ENCODE results near the gene BTBD9.

- TF ChIP-seq CTCF (conservative IDR thresholded peaks at IDR 0.05), result no peak
- TF ChIP-seq EZH2 (IDR thresholded peaks at IDR 0.05; ENCODE audit: low read depth), result no peak
Observed at GRCh38 chr6:38212579-38212978, 427.1 kb downstream of the BTBD9 start.

Measured in PC-9 (cell line).